Measurements from ENCODE around the gene GPR26.

DNA sequence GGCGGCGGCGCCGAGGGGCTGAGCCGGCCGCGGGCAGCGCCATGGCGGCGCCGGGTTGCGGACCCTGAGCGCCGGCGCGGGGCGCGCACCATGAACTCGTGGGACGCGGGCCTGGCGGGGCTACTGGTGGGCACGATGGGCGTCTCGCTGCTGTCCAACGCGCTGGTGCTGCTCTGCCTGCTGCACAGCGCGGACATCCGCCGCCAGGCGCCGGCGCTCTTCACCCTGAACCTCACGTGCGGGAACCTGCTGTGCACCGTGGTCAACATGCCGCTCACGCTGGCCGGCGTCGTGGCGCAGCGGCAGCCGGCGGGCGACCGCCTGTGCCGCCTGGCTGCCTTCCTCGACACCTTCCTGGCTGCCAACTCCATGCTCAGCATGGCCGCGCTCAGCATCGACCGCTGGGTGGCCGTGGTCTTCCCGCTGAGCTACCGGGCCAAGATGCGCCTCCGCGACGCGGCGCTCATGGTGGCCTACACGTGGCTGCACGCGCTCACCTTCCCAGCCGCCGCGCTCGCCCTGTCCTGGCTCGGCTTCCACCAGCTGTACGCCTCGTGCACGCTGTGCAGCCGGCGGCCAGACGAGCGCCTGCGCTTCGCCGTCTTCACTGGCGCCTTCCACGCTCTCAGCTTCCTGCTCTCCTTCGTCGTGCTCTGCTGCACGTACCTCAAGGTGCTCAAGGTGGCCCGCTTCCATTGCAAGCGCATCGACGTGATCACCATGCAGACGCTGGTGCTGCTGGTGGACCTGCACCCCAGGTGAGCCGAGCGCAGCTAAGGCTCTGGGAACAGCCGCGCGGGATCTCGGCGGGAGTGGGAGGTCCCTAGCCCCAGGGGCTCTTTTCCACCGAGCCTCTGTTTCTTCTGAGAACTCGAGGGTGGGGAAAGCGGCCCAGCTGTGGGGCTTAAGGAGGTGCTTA is at the start of gene GPR26:
- TF ChIP-seq ARNT (IDR thresholded peaks at IDR 0.05), result no peak
- TF ChIP-seq SP1 (IDR thresholded peaks at IDR 0.05), result no peak
- no peak for TF ChIP-seq NFRKB (IDR thresholded peaks at IDR 0.05)
- no peak for TF ChIP-seq FOXK2 (IDR thresholded peaks at IDR 0.05)
- no peak for TF ChIP-seq BHLHE40 (IDR thresholded peaks at IDR 0.05; ENCODE audit: borderline replicate concordance)
- TF ChIP-seq FOXM1 (IDR thresholded peaks at IDR 0.05; ENCODE audit: borderline replicate concordance), result no peak
- no peak for TF ChIP-seq TARDBP (IDR thresholded peaks at IDR 0.05)
- TF ChIP-seq, protein P1, sequence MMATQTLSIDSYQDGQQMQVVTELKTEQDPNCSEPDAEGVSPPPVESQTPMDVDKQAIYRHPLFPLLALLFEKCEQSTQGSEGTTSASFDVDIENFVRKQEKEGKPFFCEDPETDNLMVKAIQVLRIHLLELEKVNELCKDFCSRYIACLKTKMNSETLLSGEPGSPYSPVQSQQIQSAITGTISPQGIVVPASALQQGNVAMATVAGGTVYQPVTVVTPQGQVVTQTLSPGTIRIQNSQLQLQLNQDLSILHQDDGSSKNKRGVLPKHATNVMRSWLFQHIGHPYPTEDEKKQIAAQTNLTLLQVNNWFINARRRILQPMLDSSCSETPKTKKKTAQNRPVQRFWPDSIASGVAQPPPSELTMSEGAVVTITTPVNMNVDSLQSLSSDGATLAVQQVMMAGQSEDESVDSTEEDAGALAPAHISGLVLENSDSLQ (IDR thresholded peaks at IDR 0.05), result no peak
- no peak for TF ChIP-seq HDGF (IDR thresholded peaks at IDR 0.05; ENCODE audit: borderline replicate concordance)
- TF ChIP-seq FOXA1 (IDR thresholded peaks at IDR 0.05), result no peak
- no peak for TF ChIP-seq ELF4 (IDR thresholded peaks at IDR 0.05)
- no peak for TF ChIP-seq SUZ12 (IDR thresholded peaks at IDR 0.05)
- TF ChIP-seq ZNF384 (IDR thresholded peaks at IDR 0.05), result no peak
- no peak for TF ChIP-seq LEF1 (IDR thresholded peaks at IDR 0.05; ENCODE audit: borderline replicate concordance)
